Suprapubic skin (tissue), 4 donors: ENCODE results near the gene RTP5. TPM values are rescaled to one million over a fixed set of nuclear protein-coding genes. Genes with fewer than 3 reads are reported as not detected.

ENCODE experiments used
- DNase-seq, 2 donors: peaks; one replicate each; pipeline ENCODE4 v3.0.0-alpha.2; 2019; ENCODE audit warnings: low spot score in 2 of 2
- H3K27ac ChIP-seq: fragments of 200-600 bp; sonication (generic); one replicate; pipeline ENCODE4 v1.5.1; 2019
- H3K27me3 ChIP-seq: fragments of 200-600 bp; sonication (generic); one replicate; pipeline ENCODE4 v1.5.1; 2019
- H3K36me3 ChIP-seq: fragments of 200-600 bp; sonication (generic); one replicate; pipeline ENCODE4 v1.5.1; 2019
- H3K4me1 ChIP-seq: fragments of 200-600 bp; sonication (generic); one replicate; pipeline ENCODE4 v1.5.1; 2019
- H3K4me3 ChIP-seq: fragments of 200-600 bp; sonication (generic); one replicate; pipeline ENCODE4 v1.5.1; 2019; ENCODE audit warnings: mild to moderate bottlenecking
- H3K9me3 ChIP-seq: fragments of 200-600 bp; sonication (generic); one replicate; pipeline ENCODE4 v1.5.1; 2019
- CTCF ChIP-seq, 2 donors: fragments of 200-600 bp in 1 of 2; fragments of 450-650 bp in 1 of 2; sonication (generic) in 1 of 2; IDR thresholded peaks; one replicate each; pipeline ENCODE4 v1.5.1; 2016 to 2019; ENCODE audit warnings: antibody characterized with exemption in 2 of 2, mild to moderate bottlenecking in 1 of 2, moderate library complexity in 1 of 2
- EP300 ChIP-seq: sonication (generic); formaldehyde crosslinking; IDR thresholded peaks from one replicate; pipeline ENCODE4 v1.6.1; 2017; ENCODE audit warnings: antibody characterized with exemption
- POLR2A ChIP-seq, 2 donors: fragments of 450-650 bp; IDR thresholded peaks; one replicate each; pipeline ENCODE4 v1.6.1; 2017; ENCODE audit warnings: antibody characterized with exemption in 2 of 2, mild to moderate bottlenecking in 2 of 2, moderate library complexity in 2 of 2
- POLR2AphosphoS5 ChIP-seq, 3 donors: sonication (generic); formaldehyde crosslinking; IDR thresholded peaks; one replicate each; pipeline ENCODE4 v1.6.1; 2017; ENCODE audit warnings: antibody characterized with exemption in 3 of 3
- whole genome bisulfite sequencing: methylation state at CpG from one replicate; pipeline ENCODE4 v1.1.5; 2018; 5-methylcytosine and 5-hydroxymethylcytosine counted together
- total RNA-seq, 4 donors: library from RNA; depleted of rRNA; stranded (reverse); fragments of >200 nt; gene quantifications; one replicate each; pipeline ENCODE4 v1.1.0, GENCODE V29; 2016

RTP5 gene
- total RNA-seq, 4 donors from 2014 or later = not detected

GRCh38 chr2:241843321-241844065, 26.0 kb upstream of the RTP5 start:
- Histone ChIP-seq H3K36me3 (no peaks in the 10 kb centered on the region), H3K9me3 (no peaks in the 10 kb centered on the region), H3K27me3 (peaks cover 5% of the 10 kb centered on the region), H3K4me1 (peaks cover 33% of the 10 kb centered on the region), H3K27ac (peak overlapping the region; percentile 42), H3K4me3 (peak overlapping the region; percentile 51)
- 58% methylated on average over 6 of the region's 52 CpGs for WGBS
- peak; percentile 71 to 76 for DNase-seq
- TF ChIP-seq EP300 (no peak), POLR2A (IDR thresholded peaks at IDR 0.05) (no peak)

GRCh38 chr2:241844066-241844728, 25.3 kb upstream of the RTP5 start:
- no peaks in the 10 kb centered on the region for H3K9me3 ChIP-seq
- peak overlapping the region; percentile 42 for H3K27ac ChIP-seq
- H3K4me3 ChIP-seq = peak overlapping the region; percentile 51
- no peaks in the 10 kb centered on the region for H3K36me3 ChIP-seq
- H3K27me3 ChIP-seq = peaks cover 5% of the 10 kb centered on the region
- TF ChIP-seq EP300 (no peak), POLR2A (IDR thresholded peaks at IDR 0.05) (no peak), POLR2AphosphoS5 (IDR thresholded peaks at IDR 0.05) (no peak), CTCF (IDR thresholded peaks at IDR 0.05) (peak in 1 of 2 donors; percentile 36)
- peak; percentile 86 for DNase-seq
- WGBS = 9% methylated on average over 26 of the region's 65 CpGs
- peaks cover 33% of the 10 kb centered on the region for H3K4me1 ChIP-seq

- no peak overlapping the region for H3K27ac ChIP-seq
- TF ChIP-seq POLR2A (IDR thresholded peaks at IDR 0.05) (no peak), POLR2AphosphoS5 (IDR thresholded peaks at IDR 0.05) (no peak), CTCF (IDR thresholded peaks at IDR 0.05) (no peak), EP300 (no peak)
- peak in 1 of 2 donors; percentile 79 for DNase-seq
- H3K36me3 ChIP-seq = no peaks in the 10 kb centered on the region
- peak overlapping the region; percentile 51 for H3K4me3 ChIP-seq
- H3K4me1 ChIP-seq = peaks cover 33% of the 10 kb centered on the region
- H3K27me3 ChIP-seq = peaks cover 5% of the 10 kb centered on the region
- 59% methylated on average over 18 of the region's 37 CpGs for WGBS
- no peaks in the 10 kb centered on the region for H3K9me3 ChIP-seq
These were observed 24.5 kb upstream of the RTP5 start for GRCh38 chr2:241844831-241845578.

GRCh38 chr2:241846406-241846805, 23.1 kb upstream of the RTP5 start:
- DNase-seq = peak in 1 of 2 donors; percentile 65
- TF ChIP-seq POLR2A (IDR thresholded peaks at IDR 0.05) = no peak
- no peak for TF ChIP-seq EP300
- no peak for TF ChIP-seq POLR2AphosphoS5 (IDR thresholded peaks at IDR 0.05)
- no peak for TF ChIP-seq CTCF (IDR thresholded peaks at IDR 0.05)
- 88% methylated on average over 22 of the region's 22 CpGs for WGBS

GRCh38 chr2:241848761-241849615, 20.5 kb upstream of the RTP5 start:
- peaks cover 23% of the 10 kb centered on the region for H3K4me1 ChIP-seq

More at GRCh38 chr2:241846406-241846805, 23.1 kb upstream of the RTP5 start:
- Histone ChIP-seq H3K36me3 (no peaks in the 10 kb centered on the region), H3K4me1 (peaks cover 33% of the 10 kb centered on the region), H3K4me3 (no peak overlapping the region), H3K9me3 (no peaks in the 10 kb centered on the region), H3K27ac (no peak overlapping the region), H3K27me3 (peaks cover 5% of the 10 kb centered on the region)

More at GRCh38 chr2:241848761-241849615, 20.5 kb upstream of the RTP5 start:
- TF ChIP-seq POLR2AphosphoS5 (IDR thresholded peaks at IDR 0.05) (no peak), EP300 (no peak), CTCF (IDR thresholded peaks at IDR 0.05) (no peak), POLR2A (IDR thresholded peaks at IDR 0.05) (no peak)
- Histone ChIP-seq H3K36me3 (no peaks in the 10 kb centered on the region), H3K27ac (no peak overlapping the region), H3K4me3 (no peak overlapping the region), H3K9me3 (no peaks in the 10 kb centered on the region), H3K27me3 (peaks cover 5% of the 10 kb centered on the region)
- 88% methylated on average over 15 of the region's 39 CpGs for WGBS
- peak in 1 of 2 donors; percentile 79 for DNase-seq
